Stimulated activated naive CD8-positive, alpha-beta T cell treated with anti-CD3 and anti-CD28 coated beads, Interleukin-15, Interleukin-2, amounts not matched to agents 100 ng/mL and 50 ng/mL, for 24 hours (primary cell): ENCODE measurements around the gene LAPTM5.

ENCODE experiments used
- H3K27ac Mint-ChIP-seq: one replicate; pipeline ENCODE4 v1.8.0; 2021; ENCODE audit warnings: mild to moderate bottlenecking, mixed read lengths
- H3K27me3 Mint-ChIP-seq: one replicate; pipeline ENCODE4 v1.8.0; 2021; ENCODE audit warnings: mixed read lengths
- H3K36me3 Mint-ChIP-seq: one replicate; pipeline ENCODE4 v1.8.0; 2021; ENCODE audit warnings: low read depth, mixed read lengths
- H3K4me1 Mint-ChIP-seq: one replicate; pipeline ENCODE4 v1.8.0; 2021; ENCODE audit warnings: low read depth, mixed read lengths
- H3K4me3 Mint-ChIP-seq: one replicate; pipeline ENCODE4 v1.8.0; 2021; ENCODE audit warnings: mild to moderate bottlenecking, mixed read lengths
- H3K9me3 Mint-ChIP-seq: one replicate; pipeline ENCODE4 v1.8.0; 2021; ENCODE audit warnings: mixed read lengths

LAPTM5 gene

GRCh38 chr1:30705698-30706097 is 51.9 kb downstream of the LAPTM5 start:
- H3K27me3 Mint-ChIP-seq: peaks cover 10% of the 10 kb centered on the region
- no peak overlapping the region for H3K27ac Mint-ChIP-seq
- no peaks in the 10 kb centered on the region for H3K36me3 Mint-ChIP-seq
- H3K4me1 Mint-ChIP-seq: no peaks in the 10 kb centered on the region
- no peak overlapping the region for H3K4me3 Mint-ChIP-seq
- H3K9me3 Mint-ChIP-seq: no peaks in the 10 kb centered on the region

GRCh38 chr1:30704765-30705509 is 52.6 kb downstream of the LAPTM5 start:
- no peaks in the 10 kb centered on the region for H3K9me3 Mint-ChIP-seq
- no peak overlapping the region for H3K27ac Mint-ChIP-seq
- no peaks in the 10 kb centered on the region for H3K36me3 Mint-ChIP-seq
- peaks cover 10% of the 10 kb centered on the region for H3K27me3 Mint-ChIP-seq
- no peaks in the 10 kb centered on the region for H3K4me1 Mint-ChIP-seq
- no peak overlapping the region for H3K4me3 Mint-ChIP-seq

- Mint-ChIP-seq H3K4me3 (no peak overlapping the region), H3K4me1 (no peaks in the 10 kb centered on the region), H3K27ac (no peak overlapping the region), H3K27me3 (peaks cover 7% of the 10 kb centered on the region), H3K36me3 (no peaks in the 10 kb centered on the region), H3K9me3 (no peaks in the 10 kb centered on the region)
Observed at GRCh38 chr1:30704271-30704670, 53.3 kb downstream of the LAPTM5 start.

- peaks cover 3% of the 10 kb centered on the region for H3K27me3 Mint-ChIP-seq
- no peak overlapping the region for H3K4me3 Mint-ChIP-seq
- no peaks in the 10 kb centered on the region for H3K4me1 Mint-ChIP-seq
- H3K36me3 Mint-ChIP-seq: no peaks in the 10 kb centered on the region
- H3K9me3 Mint-ChIP-seq: no peaks in the 10 kb centered on the region
- no peak overlapping the region for H3K27ac Mint-ChIP-seq
Observed at GRCh38 chr1:30702823-30703222, 54.8 kb downstream of the LAPTM5 start.

- Mint-ChIP-seq H3K4me3 (no peak overlapping the region), H3K36me3 (no peaks in the 10 kb centered on the region), H3K27me3 (peaks cover 3% of the 10 kb centered on the region), H3K4me1 (no peaks in the 10 kb centered on the region), H3K27ac (no peak overlapping the region), H3K9me3 (no peaks in the 10 kb centered on the region)
Observed at GRCh38 chr1:30701258-30701633, 56.3 kb downstream of the LAPTM5 start.

- Mint-ChIP-seq H3K27me3 (peaks cover under 1% of the 10 kb centered on the region), H3K4me3 (no peak overlapping the region), H3K36me3 (no peaks in the 10 kb centered on the region), H3K4me1 (no peaks in the 10 kb centered on the region), H3K9me3 (no peaks in the 10 kb centered on the region), H3K27ac (no peak overlapping the region)
Observed at GRCh38 chr1:30700528-30701257, 56.9 kb downstream of the LAPTM5 start.

GRCh38 chr1:30699762-30700161 is 57.8 kb downstream of the LAPTM5 start:
- Mint-ChIP-seq H3K9me3 (no peaks in the 10 kb centered on the region), H3K36me3 (no peaks in the 10 kb centered on the region), H3K4me3 (no peak overlapping the region), H3K4me1 (no peaks in the 10 kb centered on the region), H3K27ac (no peak overlapping the region), H3K27me3 (no peaks in the 10 kb centered on the region)

- no peak overlapping the region for H3K27ac Mint-ChIP-seq
Observed at GRCh38 chr1:30698401-30698981, 59.1 kb downstream of the LAPTM5 start.

GRCh38 chr1:30697571-30698376 is 59.8 kb downstream of the LAPTM5 start:
- H3K4me1 Mint-ChIP-seq: no peaks in the 10 kb centered on the region
- H3K9me3 Mint-ChIP-seq: no peaks in the 10 kb centered on the region
- H3K4me3 Mint-ChIP-seq: no peak overlapping the region
- no peaks in the 10 kb centered on the region for H3K27me3 Mint-ChIP-seq
- no peak overlapping the region for H3K27ac Mint-ChIP-seq
- no peaks in the 10 kb centered on the region for H3K36me3 Mint-ChIP-seq

More at GRCh38 chr1:30698401-30698981, 59.1 kb downstream of the LAPTM5 start:
- H3K27me3 Mint-ChIP-seq: no peaks in the 10 kb centered on the region
- H3K4me3 Mint-ChIP-seq: no peak overlapping the region
- no peaks in the 10 kb centered on the region for H3K4me1 Mint-ChIP-seq
- no peaks in the 10 kb centered on the region for H3K9me3 Mint-ChIP-seq
- H3K36me3 Mint-ChIP-seq: no peaks in the 10 kb centered on the region

GRCh38 chr1:30696831-30697230 is 60.7 kb downstream of the LAPTM5 start:
- Mint-ChIP-seq H3K36me3 (no peaks in the 10 kb centered on the region), H3K27me3 (peaks cover 1% of the 10 kb centered on the region), H3K4me3 (no peak overlapping the region), H3K27ac (no peak overlapping the region), H3K9me3 (no peaks in the 10 kb centered on the region), H3K4me1 (no peaks in the 10 kb centered on the region)

- Mint-ChIP-seq H3K36me3 (no peaks in the 10 kb centered on the region), H3K4me3 (no peak overlapping the region), H3K9me3 (no peaks in the 10 kb centered on the region), H3K4me1 (no peaks in the 10 kb centered on the region), H3K27me3 (peaks cover 7% of the 10 kb centered on the region), H3K27ac (no peak overlapping the region)
Observed at GRCh38 chr1:30695439-30695841, 62.1 kb downstream of the LAPTM5 start.

- Mint-ChIP-seq H3K27ac (no peak overlapping the region), H3K36me3 (no peaks in the 10 kb centered on the region), H3K4me1 (no peaks in the 10 kb centered on the region), H3K9me3 (no peaks in the 10 kb centered on the region), H3K4me3 (no peak overlapping the region), H3K27me3 (peaks cover 7% of the 10 kb centered on the region)
Observed at GRCh38 chr1:30694280-30695175, 63.0 kb downstream of the LAPTM5 start.

GRCh38 chr1:30693822-30694221 is 63.8 kb downstream of the LAPTM5 start:
- H3K4me3 Mint-ChIP-seq: no peak overlapping the region
- peaks cover 7% of the 10 kb centered on the region for H3K27me3 Mint-ChIP-seq
- no peaks in the 10 kb centered on the region for H3K4me1 Mint-ChIP-seq
- H3K27ac Mint-ChIP-seq: no peak overlapping the region
- no peaks in the 10 kb centered on the region for H3K9me3 Mint-ChIP-seq
- no peaks in the 10 kb centered on the region for H3K36me3 Mint-ChIP-seq

- Mint-ChIP-seq H3K4me3 (no peak overlapping the region), H3K27ac (no peak overlapping the region), H3K36me3 (no peaks in the 10 kb centered on the region), H3K9me3 (no peaks in the 10 kb centered on the region), H3K27me3 (peaks cover 7% of the 10 kb centered on the region), H3K4me1 (no peaks in the 10 kb centered on the region)
Observed at GRCh38 chr1:30693366-30693765, 64.2 kb downstream of the LAPTM5 start.
